Ishikawa (cell line): Measurements from ENCODE around the gene PAPSS1.

ENCODE experiments used
- CEBPB ChIP-seq: IDR thresholded peaks from 2 replicates; pipeline ENCODE4 v1.6.1; 2012
- REST ChIP-seq: IDR thresholded peaks from 2 replicates; pipeline ENCODE4 v1.6.1; 2012; ENCODE audit warnings: low read depth, mild to moderate bottlenecking
- TAF1 ChIP-seq: IDR thresholded peaks from 2 replicates; pipeline ENCODE4 v1.6.1; 2012; ENCODE audit warnings: low read depth, mild to moderate bottlenecking
- YY1 ChIP-seq: IDR thresholded peaks from 2 replicates; pipeline ENCODE4 v1.6.1; 2012; ENCODE audit warnings: low read depth

GRCh38 chr4:107600436-107600835 lies 119.6 kb downstream of the PAPSS1 start:
- TF ChIP-seq TAF1 (no peak), REST (no peak), CEBPB (no peak), YY1 (no peak)
